Stimulated activated CD4-positive, alpha-beta T cell treated with anti-CD3 and anti-CD28 coated beads, TNF-alpha, amount 100 ng/mL, for 48 hours (primary cell): ENCODE data around the gene GPR61.

Experiments
- DNase-seq, 3 donors: peaks; one replicate each; pipeline ENCODE4 v3.0.0-alpha.2; 2020; ENCODE audit warnings: low read depth in 3 of 3

The GPR61 gene

GRCh38 chr1:109535481-109535880 lies 4.2 kb upstream of the GPR61 start:
- DNase-seq: no peak

GRCh38 chr1:109535971-109536491 lies 3.6 kb upstream of the GPR61 start:
- no peak for DNase-seq

- DNase-seq: no peak
Measured at GRCh38 chr1:109537450-109538178, 2.1 kb upstream of the GPR61 start.

GRCh38 chr1:109538827-109539555 lies 681 bp upstream of the GPR61 start:
- DNase-seq: no peak

GRCh38 chr1:109541102-109541501 lies 1.4 kb downstream of the GPR61 start:
- DNase-seq: no peak

- DNase-seq: no peak
Measured at GRCh38 chr1:109542657-109543056, 3.0 kb downstream of the GPR61 start.

- DNase-seq: no peak
Measured at GRCh38 chr1:109543283-109543987, 3.8 kb downstream of the GPR61 start.

- no peak for DNase-seq
Measured at GRCh38 chr1:109543988-109544735, 4.5 kb downstream of the GPR61 start.

GRCh38 chr1:109546311-109547109 lies 6.8 kb downstream of the GPR61 start:
- peak; percentile 77 to 94 (median 82) for DNase-seq

- no peak for DNase-seq
Measured at GRCh38 chr1:109547463-109548320, 8.0 kb downstream of the GPR61 start.

- DNase-seq: peak; percentile 89 to 93 (median 90)
Measured at GRCh38 chr1:109548321-109549267, 8.9 kb downstream of the GPR61 start, which contains the start of gene GNAI3. Gene GNAI3 (plus strand): TSS chr1:109548615. CDS start chr1:109548721, 106 bp downstream.

GRCh38 chr1:109556563-109556962 lies 16.9 kb downstream of the GPR61 start:
- DNase-seq: no peak

GRCh38 chr1:109557520-109557919 lies 17.8 kb downstream of the GPR61 start:
- no peak for DNase-seq

- DNase-seq: no peak
Measured at GRCh38 chr1:109559995-109560394, 20.3 kb downstream of the GPR61 start.

- DNase-seq: no peak
Measured at GRCh38 chr1:109564194-109564878, 24.7 kb downstream of the GPR61 start.

- DNase-seq: no peak
Measured at GRCh38 chr1:109565241-109565640, 25.6 kb downstream of the GPR61 start.

GRCh38 chr1:109566982-109567381 lies 27.3 kb downstream of the GPR61 start:
- DNase-seq: no peak
